DND-41 (cell line): ENCODE measurements around the gene ZBTB21.

ENCODE experiments used
- EZH2 ChIP-seq: IDR thresholded peaks from 3 replicates; pipeline ENCODE4 v1.6.1; 2012; ENCODE audit warnings: borderline replicate concordance, low read depth, mild to moderate bottlenecking, moderate library complexity, low read length, inconsistent platforms; ENCODE audit not compliant: severe bottlenecking
- TF ChIP-seq, protein P1 (sequence below): IDR thresholded peaks from 2 replicates; pipeline ENCODE4 v1.5.1; 2012; ENCODE audit warnings: borderline replicate concordance, low read length, moderate library complexity, mild to moderate bottlenecking; ENCODE audit not compliant: poor library complexity, severe bottlenecking; ENCODE audit errors: extremely low read depth

DNA sequence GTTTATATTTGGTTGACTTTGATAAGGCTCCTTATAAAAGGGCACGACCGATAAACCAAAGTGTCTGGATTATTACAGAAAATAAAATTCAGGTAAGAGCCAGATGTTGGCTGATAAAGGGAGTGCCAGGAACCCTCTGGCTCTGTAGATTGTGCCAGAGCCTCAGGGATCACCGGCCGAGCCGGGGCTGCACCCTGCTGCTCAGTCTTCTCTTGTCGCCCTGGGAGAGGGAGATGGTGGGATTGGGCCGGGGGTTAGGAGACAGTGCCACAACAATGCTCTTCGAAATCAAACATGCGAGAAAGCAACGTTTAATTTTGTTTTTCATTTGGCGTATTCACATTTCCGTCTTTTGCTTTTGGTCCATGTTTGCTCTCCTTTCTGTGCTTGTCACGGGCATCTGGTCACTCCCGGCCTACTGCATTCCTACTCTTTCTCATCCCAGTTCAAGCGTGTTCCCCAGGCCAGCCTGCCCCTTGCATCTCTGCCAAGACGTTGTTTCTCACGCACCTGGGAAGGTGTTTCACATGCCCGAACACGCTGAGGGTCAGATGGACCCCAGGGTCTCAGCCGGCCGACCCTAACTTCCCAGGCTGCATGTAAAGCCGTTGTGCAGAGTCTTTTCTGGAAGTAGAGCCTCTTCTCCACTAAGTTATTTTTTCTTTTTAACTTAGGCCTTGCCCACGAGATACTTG, 37.5 kb downstream of the ZBTB21 start:
- TF ChIP-seq, protein P1, sequence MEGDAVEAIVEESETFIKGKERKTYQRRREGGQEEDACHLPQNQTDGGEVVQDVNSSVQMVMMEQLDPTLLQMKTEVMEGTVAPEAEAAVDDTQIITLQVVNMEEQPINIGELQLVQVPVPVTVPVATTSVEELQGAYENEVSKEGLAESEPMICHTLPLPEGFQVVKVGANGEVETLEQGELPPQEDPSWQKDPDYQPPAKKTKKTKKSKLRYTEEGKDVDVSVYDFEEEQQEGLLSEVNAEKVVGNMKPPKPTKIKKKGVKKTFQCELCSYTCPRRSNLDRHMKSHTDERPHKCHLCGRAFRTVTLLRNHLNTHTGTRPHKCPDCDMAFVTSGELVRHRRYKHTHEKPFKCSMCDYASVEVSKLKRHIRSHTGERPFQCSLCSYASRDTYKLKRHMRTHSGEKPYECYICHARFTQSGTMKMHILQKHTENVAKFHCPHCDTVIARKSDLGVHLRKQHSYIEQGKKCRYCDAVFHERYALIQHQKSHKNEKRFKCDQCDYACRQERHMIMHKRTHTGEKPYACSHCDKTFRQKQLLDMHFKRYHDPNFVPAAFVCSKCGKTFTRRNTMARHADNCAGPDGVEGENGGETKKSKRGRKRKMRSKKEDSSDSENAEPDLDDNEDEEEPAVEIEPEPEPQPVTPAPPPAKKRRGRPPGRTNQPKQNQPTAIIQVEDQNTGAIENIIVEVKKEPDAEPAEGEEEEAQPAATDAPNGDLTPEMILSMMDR, result no peak
- no peak for TF ChIP-seq EZH2
